Mesendoderm (in vitro differentiated cells): ENCODE data around the gene DNAH8.
A peak's percentile ranks its signal among the peaks of the same experiment; 100 is the strongest.

Source experiments
- DNase-seq: peaks from one replicate; pipeline ENCODE4 v3.0.0; 2013
- H2AK5ac ChIP-seq: 2 replicates; pipeline ENCODE4 v1.6.1; 2013; ENCODE audit warnings: low read length, inconsistent platforms
- H2BK120ac ChIP-seq: 2 replicates; pipeline ENCODE4 v1.6.1; 2013; ENCODE audit warnings: low read depth, mild to moderate bottlenecking, low read length, moderate library complexity, mixed read lengths
- H2BK15ac ChIP-seq: replicated peaks from 2 replicates; pipeline ENCODE4 v1.6.1; 2013; ENCODE audit warnings: low read depth, mild to moderate bottlenecking, moderate library complexity
- H2BK5ac ChIP-seq: 2 replicates; pipeline ENCODE4 v1.6.1; 2013; ENCODE audit warnings: low read length, inconsistent platforms
- H3K18ac ChIP-seq: 2 replicates; pipeline ENCODE4 v1.6.1; 2013; ENCODE audit warnings: mild to moderate bottlenecking, low read length, mixed read lengths
- H3K23ac ChIP-seq: one replicate; pipeline ENCODE4 v1.6.1; 2013; ENCODE audit warnings: low read length
- H3K27ac ChIP-seq: 2 replicates; pipeline ENCODE4 v1.5.1; 2013; ENCODE audit warnings: low read depth, mild to moderate bottlenecking, inconsistent platforms, low read length, moderate library complexity
- H3K27me3 ChIP-seq: 2 replicates; pipeline ENCODE4 v1.6.1; 2013; ENCODE audit warnings: low read length, control low read depth, mild to moderate bottlenecking, inconsistent platforms; ENCODE audit not compliant: insufficient read depth, poor library complexity
- H3K36me3 ChIP-seq: 2 replicates; pipeline ENCODE4 v1.6.1; 2013; ENCODE audit warnings: low read length, inconsistent platforms; ENCODE audit not compliant: control insufficient read depth, insufficient read depth
- H3K4ac ChIP-seq: one replicate; pipeline ENCODE4 v1.6.1; 2013; ENCODE audit warnings: low read depth, mild to moderate bottlenecking, low read length, moderate library complexity
- H3K4me1 ChIP-seq: 2 replicates; pipeline ENCODE4 v1.6.1; 2013; ENCODE audit warnings: low read depth, low read length, inconsistent platforms; ENCODE audit not compliant: control insufficient read depth
- H3K4me2 ChIP-seq: 2 replicates; pipeline ENCODE4 v1.6.1; 2013; ENCODE audit warnings: low read length
- H3K4me3 ChIP-seq: 2 replicates; pipeline ENCODE4 v1.5.1; 2013; ENCODE audit warnings: mild to moderate bottlenecking, low read length
- H3K56ac ChIP-seq: one replicate; pipeline ENCODE4 v1.6.1; 2013; ENCODE audit warnings: low read length
- H3K79me1 ChIP-seq: 2 replicates; pipeline ENCODE4 v1.6.1; 2013; ENCODE audit warnings: low read length, inconsistent platforms
- H3K79me2 ChIP-seq: 2 replicates; pipeline ENCODE4 v1.6.1; 2013; ENCODE audit warnings: mild to moderate bottlenecking, low read length; ENCODE audit not compliant: control insufficient read depth, insufficient read depth
- H3K9ac ChIP-seq: 2 replicates; pipeline ENCODE4 v1.6.1; 2013; ENCODE audit warnings: low read length, inconsistent platforms
- H4K5ac ChIP-seq: one replicate; pipeline ENCODE4 v1.6.1; 2013; ENCODE audit warnings: low read length
- H4K8ac ChIP-seq: one replicate; pipeline ENCODE4 v1.6.1; 2013; ENCODE audit warnings: low read depth, mild to moderate bottlenecking, control low read depth, low read length, moderate library complexity
- WGBS: extraction: QIAGEN DNeasy Blood & Tissue Kit; methylation state at CpG from one replicate; pipeline ENCODE4 v1.1.7; 2013; ENCODE audit warnings: low lambda C conversion rate, missing lambda C conversion rate; ENCODE audit not compliant: insufficient coverage; ENCODE audit errors: extremely low coverage; 5-methylcytosine and 5-hydroxymethylcytosine counted together

DNAH8 gene

GRCh38 chr6:38876475-38876874, 161.4 kb downstream of the DNAH8 start:
- DNase-seq = no peak
- no peak overlapping the region for H2BK15ac ChIP-seq
- WGBS = no CpG with 5 or more reads among the region's 7 CpGs

GRCh38 chr6:38877721-38878120, 162.6 kb downstream of the DNAH8 start:
- no peaks in the 10 kb centered on the region for H3K79me1 ChIP-seq
- no peaks in the 10 kb centered on the region for H3K4me1 ChIP-seq
- no peak overlapping the region for H3K9ac ChIP-seq
- no CpG with 5 or more reads among the region's 3 CpGs for WGBS
- no peak overlapping the region for H2BK5ac ChIP-seq
- no peak for DNase-seq
- no peaks in the 10 kb centered on the region for H3K79me2 ChIP-seq
- H3K4me3 ChIP-seq = no peak overlapping the region
- no peak overlapping the region for H3K27ac ChIP-seq
- H2BK120ac ChIP-seq = no peak overlapping the region
- H3K4ac ChIP-seq = no peak overlapping the region
- H3K36me3 ChIP-seq = no peaks in the 10 kb centered on the region
- no peak overlapping the region for H3K56ac ChIP-seq
- no peak overlapping the region for H2AK5ac ChIP-seq
- no peak overlapping the region for H3K23ac ChIP-seq
- H3K18ac ChIP-seq = no peak overlapping the region
- H4K8ac ChIP-seq = no peak overlapping the region
- H3K4me2 ChIP-seq = no peak overlapping the region
- H2BK15ac ChIP-seq = no peak overlapping the region
- no peak overlapping the region for H4K5ac ChIP-seq
- H3K27me3 ChIP-seq = no peaks in the 10 kb centered on the region

More at GRCh38 chr6:38876475-38876874, 161.4 kb downstream of the DNAH8 start:
- Histone ChIP-seq H3K27me3 (no peaks in the 10 kb centered on the region), H3K4ac (no peak overlapping the region), H3K4me1 (no peaks in the 10 kb centered on the region), H3K56ac (no peak overlapping the region), H3K4me2 (no peak overlapping the region), H3K18ac (no peak overlapping the region), H3K27ac (no peak overlapping the region), H2BK120ac (no peak overlapping the region), H4K5ac (no peak overlapping the region), H3K79me2 (no peaks in the 10 kb centered on the region), H3K23ac (no peak overlapping the region), H2AK5ac (no peak overlapping the region), H3K36me3 (no peaks in the 10 kb centered on the region), H3K4me3 (no peak overlapping the region), H2BK5ac (no peak overlapping the region), H4K8ac (peak overlapping the region; percentile 56), H3K79me1 (no peaks in the 10 kb centered on the region), H3K9ac (no peak overlapping the region)

GRCh38 chr6:38882157-38882556, 167.0 kb downstream of the DNAH8 start:
- no peaks in the 10 kb centered on the region for H3K27me3 ChIP-seq
- no peak overlapping the region for H2BK120ac ChIP-seq
- no peaks in the 10 kb centered on the region for H3K79me1 ChIP-seq
- no peak overlapping the region for H3K27ac ChIP-seq
- no peak overlapping the region for H3K18ac ChIP-seq
- no peak overlapping the region for H3K4ac ChIP-seq
- no peak for DNase-seq
- H3K9ac ChIP-seq = no peak overlapping the region
- H3K4me1 ChIP-seq = no peaks in the 10 kb centered on the region
- H3K23ac ChIP-seq = no peak overlapping the region
- H4K8ac ChIP-seq = no peak overlapping the region
- no CpG with 5 or more reads among the region's 2 CpGs for WGBS
- no peak overlapping the region for H2BK15ac ChIP-seq
- no peak overlapping the region for H2BK5ac ChIP-seq
- H4K5ac ChIP-seq = no peak overlapping the region
- no peaks in the 10 kb centered on the region for H3K79me2 ChIP-seq
- no peak overlapping the region for H3K4me3 ChIP-seq
- H3K36me3 ChIP-seq = no peaks in the 10 kb centered on the region
- H3K4me2 ChIP-seq = no peak overlapping the region
- H3K56ac ChIP-seq = no peak overlapping the region
- H2AK5ac ChIP-seq = no peak overlapping the region

GRCh38 chr6:38897507-38897906, 182.4 kb downstream of the DNAH8 start:
- no peak overlapping the region for H4K8ac ChIP-seq
- no CpG with 5 or more reads among the region's 6 CpGs for whole genome bisulfite sequencing
- peaks cover 2% of the 10 kb centered on the region for H3K4me1 ChIP-seq
- H2BK15ac ChIP-seq = no peak overlapping the region
- H3K79me2 ChIP-seq = no peaks in the 10 kb centered on the region
- H3K79me1 ChIP-seq = no peaks in the 10 kb centered on the region
- H4K5ac ChIP-seq = no peak overlapping the region
- no peak overlapping the region for H3K23ac ChIP-seq
- H3K9ac ChIP-seq = no peak overlapping the region
- H3K27ac ChIP-seq = no peak overlapping the region
- no peak overlapping the region for H3K4ac ChIP-seq
- no peak overlapping the region for H3K56ac ChIP-seq
- H3K27me3 ChIP-seq = no peaks in the 10 kb centered on the region
- no peak overlapping the region for H3K4me3 ChIP-seq
- no peak overlapping the region for H3K4me2 ChIP-seq
- no peak overlapping the region for H2BK5ac ChIP-seq
- H2BK120ac ChIP-seq = no peak overlapping the region
- no peak overlapping the region for H3K18ac ChIP-seq
- H3K36me3 ChIP-seq = no peaks in the 10 kb centered on the region
- DNase-seq = no peak
- no peak overlapping the region for H2AK5ac ChIP-seq

GRCh38 chr6:38901802-38902522, 186.9 kb downstream of the DNAH8 start:
- Histone ChIP-seq H2BK15ac (no peak overlapping the region), H3K79me2 (no peaks in the 10 kb centered on the region), H3K23ac (no peak overlapping the region), H4K8ac (no peak overlapping the region), H3K36me3 (no peaks in the 10 kb centered on the region), H2AK5ac (no peak overlapping the region), H3K18ac (no peak overlapping the region), H4K5ac (no peak overlapping the region), H2BK120ac (no peak overlapping the region), H3K4ac (no peak overlapping the region), H3K27ac (no peak overlapping the region), H3K79me1 (no peaks in the 10 kb centered on the region), H3K4me1 (peaks cover 2% of the 10 kb centered on the region), H3K9ac (no peak overlapping the region), H3K56ac (no peak overlapping the region), H3K4me2 (no peak overlapping the region), H3K4me3 (no peak overlapping the region), H2BK5ac (no peak overlapping the region), H3K27me3 (no peaks in the 10 kb centered on the region)
- DNase-seq = peak; percentile 10
- no CpG with 5 or more reads among the region's 3 CpGs for WGBS

- Histone ChIP-seq H3K36me3 (no peaks in the 10 kb centered on the region), H3K27me3 (no peaks in the 10 kb centered on the region), H3K18ac (no peak overlapping the region), H2AK5ac (no peak overlapping the region), H3K9ac (no peak overlapping the region), H3K56ac (no peak overlapping the region), H4K5ac (no peak overlapping the region), H3K4ac (no peak overlapping the region), H3K4me3 (no peak overlapping the region), H2BK120ac (no peak overlapping the region), H3K79me2 (no peaks in the 10 kb centered on the region), H2BK15ac (no peak overlapping the region), H4K8ac (no peak overlapping the region), H3K23ac (no peak overlapping the region), H2BK5ac (no peak overlapping the region), H3K27ac (no peak overlapping the region), H3K79me1 (no peaks in the 10 kb centered on the region), H3K4me1 (peaks cover 2% of the 10 kb centered on the region), H3K4me2 (no peak overlapping the region)
- no CpG with 5 or more reads among the region's 4 CpGs for WGBS
- no peak for DNase-seq
Observed at GRCh38 chr6:38906582-38906981, 191.5 kb downstream of the DNAH8 start.
